GM21529 (cell line): ENCODE results near the gene YY1.
"Not testable (repeated sequence)": the region's sequence is repeated elsewhere in the genome, so short reads cannot be mapped to it uniquely, and the experiment has no call there.

Experiments
- ATAC-seq: cut with Tn5 transposase; IDR thresholded peaks from one replicate; pipeline ENCODE4 v1.9.1; 2021; ENCODE audit not compliant: unreplicated experiment

Gene YY1

DNA sequence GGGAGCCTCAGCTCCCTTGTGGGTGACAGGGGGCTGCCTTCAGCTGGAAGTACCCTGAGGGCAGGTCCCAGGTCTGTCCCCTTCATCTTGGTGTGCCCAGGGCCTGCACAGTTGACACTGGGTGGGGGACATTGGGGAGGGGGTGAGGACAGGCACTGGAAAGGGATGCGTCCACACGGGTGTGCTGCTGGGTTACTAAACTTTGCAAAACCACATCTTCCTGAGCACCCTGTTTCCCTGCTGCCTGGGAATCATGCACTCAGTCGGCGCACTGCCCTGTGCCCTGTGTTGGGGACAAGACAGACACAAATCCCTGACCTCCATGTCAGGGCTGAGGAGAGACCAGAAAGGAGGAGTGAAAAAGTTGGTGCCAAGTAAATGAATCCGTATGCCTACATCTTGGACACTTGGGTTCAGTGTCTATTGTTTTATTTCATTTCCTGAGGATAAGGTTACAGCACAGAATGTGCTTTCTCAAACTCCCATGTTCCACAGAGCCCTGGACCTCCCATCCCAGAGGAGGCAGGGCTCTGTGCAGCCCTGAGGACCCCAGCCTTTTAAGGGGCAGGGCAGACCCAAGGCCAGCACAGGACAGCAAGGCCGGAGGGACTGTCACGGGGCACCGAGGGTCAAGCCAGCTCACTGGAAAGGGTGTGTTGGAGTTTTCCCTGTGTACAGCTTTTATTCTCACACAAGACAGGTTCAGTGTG is 70.2 kb downstream of the YY1 start:
- ATAC-seq, result no peak

DNA sequence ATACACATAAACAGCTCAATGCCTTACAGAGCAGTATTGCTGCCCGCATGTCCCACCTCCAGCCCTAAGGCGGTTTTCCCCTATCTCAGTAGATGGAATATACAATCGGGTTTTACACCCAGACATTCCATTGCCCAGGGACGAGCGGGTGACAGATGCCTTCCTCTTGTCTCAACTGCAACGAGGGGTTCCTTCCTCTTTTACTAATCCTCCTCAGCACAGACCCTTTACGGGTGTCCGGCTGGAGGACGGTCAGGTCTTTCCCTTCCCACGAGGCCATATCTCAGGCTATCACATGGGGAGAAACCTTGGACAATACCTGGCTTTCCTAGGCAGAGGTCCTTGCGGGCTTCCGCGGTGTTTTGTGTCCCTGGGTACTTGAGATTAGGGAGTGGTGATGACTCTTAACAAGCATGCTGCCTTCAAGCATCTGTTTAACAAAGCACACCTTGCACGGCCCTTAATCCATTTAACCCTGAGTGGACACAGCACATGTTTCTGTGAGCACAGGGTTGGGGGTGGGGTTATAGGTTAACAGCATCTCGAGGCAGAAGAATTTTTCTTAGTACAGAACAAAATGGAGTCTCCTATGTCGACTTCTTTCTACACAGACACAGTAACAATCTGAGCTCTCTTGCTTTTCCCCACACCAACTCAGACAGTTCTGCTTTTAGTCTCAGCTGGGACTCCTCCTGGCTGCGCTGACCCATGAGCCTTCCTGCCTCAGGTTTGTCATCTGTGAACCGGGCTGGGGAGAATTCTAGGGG is 73.3 kb downstream of the YY1 start:
- not testable (repeated sequence) for ATAC-seq

DNA sequence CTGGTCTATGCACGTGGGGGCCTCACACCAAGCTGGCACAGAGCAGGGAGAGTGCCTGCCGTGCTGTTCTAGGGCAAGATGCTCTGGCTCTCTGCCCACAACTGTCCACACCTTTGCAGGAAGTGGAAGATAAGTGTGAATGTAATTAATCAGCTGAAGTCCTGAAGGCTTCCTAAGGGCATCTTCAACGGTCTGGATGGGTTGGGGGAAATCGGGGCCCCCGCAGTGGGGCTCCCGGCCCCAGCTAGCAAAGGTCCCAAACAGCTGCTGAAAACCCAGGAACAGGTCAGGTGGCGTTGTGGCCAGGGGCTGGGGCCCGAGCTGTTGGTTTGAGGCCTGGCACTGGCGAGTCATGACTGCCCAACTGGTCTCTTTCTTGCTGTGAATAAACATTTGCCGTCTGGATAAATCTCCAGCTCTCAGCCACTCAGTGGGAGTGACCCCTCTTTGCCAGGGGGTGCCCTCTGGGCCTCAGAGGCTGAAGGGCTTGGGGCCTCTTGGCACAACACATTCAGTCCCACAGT is 74.0 kb downstream of the YY1 start:
- ATAC-seq, result no peak

DNA sequence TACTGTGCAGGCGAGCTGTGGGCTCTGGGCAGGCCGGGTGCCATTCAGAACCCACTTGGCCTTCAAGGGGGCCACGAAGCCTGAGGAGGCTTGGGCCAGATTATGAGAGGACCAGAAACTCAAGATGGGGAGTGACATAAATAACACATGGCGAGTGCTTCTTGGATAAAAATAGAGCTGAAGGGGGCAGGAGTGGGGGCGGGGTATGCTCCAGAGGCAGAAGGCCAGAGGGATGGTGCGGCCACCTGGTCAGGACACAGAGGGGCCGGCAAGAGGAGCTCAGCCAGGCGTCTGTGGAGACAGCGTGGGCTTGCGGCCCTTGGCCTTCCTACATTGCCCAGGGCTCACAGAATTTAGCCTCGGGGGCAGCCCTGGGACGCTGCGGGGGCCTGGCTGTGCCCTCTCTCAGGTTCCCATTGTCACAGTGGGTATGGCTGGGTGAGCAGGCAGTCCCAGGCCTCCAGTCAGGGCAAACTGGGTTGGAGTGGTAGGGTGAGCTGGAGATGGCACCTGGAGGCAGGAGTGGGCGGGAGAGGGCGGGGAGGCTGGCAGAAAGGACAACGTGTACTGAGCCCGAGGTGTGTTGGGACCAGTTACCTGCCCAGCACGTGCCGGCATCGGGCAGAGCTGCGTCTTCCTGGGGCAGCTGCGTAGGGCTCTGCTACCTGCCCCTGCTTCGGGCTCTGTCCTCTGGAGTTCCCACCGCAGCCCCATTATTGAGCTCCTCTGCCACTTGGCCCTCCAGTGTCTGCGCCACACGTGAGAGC is 74.7 kb downstream of the YY1 start:
- ATAC-seq, result no peak

DNA sequence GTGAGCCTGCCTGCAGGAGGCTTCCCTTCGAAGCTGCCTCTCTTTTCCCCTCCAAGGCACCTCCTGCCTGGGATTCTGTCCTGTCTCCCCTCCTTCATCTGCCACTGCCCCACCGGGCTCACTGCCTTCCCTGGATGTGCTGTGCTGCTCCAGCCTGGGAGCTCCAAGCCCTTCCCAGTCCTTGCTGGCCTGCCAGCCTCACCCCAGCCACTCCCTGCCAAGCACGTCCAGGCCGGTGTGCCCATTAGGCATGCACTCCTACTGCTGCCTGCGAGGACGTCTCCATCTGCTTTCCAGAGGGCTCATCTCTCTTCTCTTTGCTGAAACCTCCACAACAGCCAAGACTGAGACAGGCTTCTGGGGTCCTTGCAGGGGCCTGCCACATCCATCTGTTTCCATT is 75.8 kb downstream of the YY1 start:
- no peak for ATAC-seq

- ATAC-seq, result no peak
Measured at GRCh38 chr14:100317389-100317788, 78.4 kb downstream of the YY1 start.

DNA sequence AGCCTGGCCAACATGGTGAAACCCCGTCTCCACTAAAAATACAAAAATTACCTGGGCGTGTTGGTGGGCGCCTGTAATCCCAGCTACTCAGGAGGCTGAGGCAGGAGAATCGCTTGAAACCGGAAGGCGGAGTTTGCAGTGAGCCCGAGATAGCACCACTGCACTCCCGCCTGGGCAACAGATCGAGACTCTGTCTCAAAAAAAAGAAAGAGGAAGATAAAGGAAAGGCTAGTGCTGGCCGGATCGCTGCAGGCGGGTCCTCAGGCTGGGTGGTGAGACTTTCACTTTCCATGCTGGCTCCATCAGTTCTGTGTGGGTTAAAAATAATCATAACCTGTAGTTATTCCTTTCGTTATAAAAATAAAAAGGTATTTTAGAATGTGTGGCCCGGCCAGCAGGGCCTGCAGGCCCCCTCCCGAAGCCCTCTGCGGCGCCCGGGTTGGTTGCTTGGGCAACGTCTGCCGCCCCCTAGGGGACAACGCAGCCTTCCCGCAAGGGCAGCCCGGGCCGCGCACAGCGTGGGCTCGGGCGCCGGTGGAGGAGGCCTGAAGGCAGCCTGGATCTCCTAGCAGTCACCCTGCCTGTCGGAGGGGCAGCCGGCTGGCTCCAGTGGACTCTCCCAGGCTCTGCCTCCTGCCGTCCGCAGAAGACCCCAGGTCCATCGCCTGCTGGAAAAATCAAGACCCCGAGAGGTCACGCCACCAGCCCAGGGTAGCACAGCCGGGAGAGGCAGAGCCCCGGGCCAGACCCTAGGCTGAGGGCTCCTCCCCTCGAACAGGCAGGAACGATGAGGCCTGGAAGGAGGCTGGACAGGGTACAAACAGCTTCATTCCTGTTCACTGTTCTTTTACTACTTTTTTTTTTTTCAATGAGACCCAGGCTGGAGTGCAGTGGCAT is 79.2 kb downstream of the YY1 start:
- peak; percentile 90 for ATAC-seq

GRCh38 chr14:100320157-100320856 is 81.4 kb downstream of the YY1 start:
- no peak for ATAC-seq

GRCh38 chr14:100321473-100322137 is 82.7 kb downstream of the YY1 start:
- ATAC-seq, result no peak

- no peak for ATAC-seq
Measured at GRCh38 chr14:100322138-100322957, 83.4 kb downstream of the YY1 start.

- ATAC-seq, result no peak
Measured at GRCh38 chr14:100323121-100323941, 84.4 kb downstream of the YY1 start, which contains the start of gene SLC25A47. Gene SLC25A47 (plus strand): TSS chr14:100323339. CDS start chr14:100323415, 76 bp downstream.

DNA sequence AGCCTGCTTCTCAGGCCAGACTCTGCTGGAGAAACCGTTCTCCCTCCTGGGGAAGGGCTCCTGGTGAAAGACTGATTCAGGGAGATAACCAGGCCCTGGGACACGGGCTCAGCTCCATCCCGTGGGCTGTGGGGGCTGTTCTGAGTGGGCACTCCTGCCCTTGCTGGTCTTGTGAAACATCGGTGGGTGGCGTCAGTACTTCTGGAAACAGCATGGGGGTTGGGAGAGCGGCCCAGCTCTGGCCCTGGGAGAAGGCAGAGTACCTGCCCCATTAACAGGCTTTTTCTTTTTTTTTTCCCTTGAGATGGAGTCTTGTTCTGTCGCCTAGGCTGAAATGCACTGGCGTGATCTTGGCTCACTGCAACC is 85.0 kb downstream of the YY1 start:
- no peak for ATAC-seq

- ATAC-seq, result no peak
Measured at GRCh38 chr14:100325231-100325632, 86.3 kb downstream of the YY1 start.

DNA sequence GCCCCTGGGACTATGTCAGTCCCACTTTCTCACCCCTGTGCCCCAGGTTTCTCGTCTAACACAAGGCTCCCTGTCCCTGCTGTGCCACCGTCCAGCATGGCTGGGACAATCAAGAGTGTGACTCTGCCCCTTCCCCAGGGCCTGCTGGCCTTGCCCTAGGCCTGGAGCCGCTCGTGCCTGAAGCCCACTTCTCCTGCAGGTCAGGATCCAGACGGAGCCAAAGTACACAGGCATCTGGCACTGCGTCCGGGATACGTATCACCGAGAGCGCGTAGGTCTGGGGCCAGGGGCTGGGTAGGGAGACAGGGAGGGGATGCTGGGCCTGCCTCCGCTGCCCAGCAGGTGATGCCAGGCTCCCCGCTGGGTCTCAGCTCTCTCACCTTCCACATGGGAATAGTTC is 87.0 kb downstream of the YY1 start:
- ATAC-seq, result no peak

- ATAC-seq, result no peak
Measured at GRCh38 chr14:100327128-100327527, 88.2 kb downstream of the YY1 start.

- no peak for ATAC-seq
Measured at GRCh38 chr14:100328495-100329163, 89.7 kb downstream of the YY1 start.
